ENCODE measurements around the gene GJD2. TPM values are rescaled to one million over a fixed set of nuclear protein-coding genes. Genes with fewer than 3 reads are reported as not detected.

The GJD2 gene
- total RNA-seq, 1 donor from 2014 or later: not detected

- H3K36me3 Mint-ChIP-seq: no peaks in the 10 kb centered on the region
- Histone ChIP-seq H2AFZ (replicated peaks) (peak overlapping the region; percentile 71), H3K79me2 (ENCODE audit: low read depth) (no peaks in the 10 kb centered on the region), H3K36me3 (no peaks in the 10 kb centered on the region), H3K9me3 (ENCODE audit: low read depth) (no peaks in the 10 kb centered on the region), H4K20me1 (ENCODE audit: low read depth) (no peaks in the 10 kb centered on the region), H3K4me2 (peak overlapping the region; percentile 78), H3K27ac (peak overlapping the region; percentile 68), H3F3A (ENCODE audit: low read depth) (peaks cover 25% of the 10 kb centered on the region), H3K4me3 (peak overlapping the region; percentile 39), H3K9ac (no peak overlapping the region), H3K4me1 (peaks cover 29% of the 10 kb centered on the region), H3K27me3 (no peaks in the 10 kb centered on the region)
- peak overlapping the region; percentile 84 for H3K27ac Mint-ChIP-seq
- H3K4me1 Mint-ChIP-seq: peaks cover 68% of the 10 kb centered on the region
- DNase-seq (ENCODE audit: low spot score): peak; percentile 91
- H3K9me3 Mint-ChIP-seq: no peaks in the 10 kb centered on the region
- peak overlapping the region; percentile 78 for H3K4me3 Mint-ChIP-seq
- TF ChIP-seq, protein P1, sequence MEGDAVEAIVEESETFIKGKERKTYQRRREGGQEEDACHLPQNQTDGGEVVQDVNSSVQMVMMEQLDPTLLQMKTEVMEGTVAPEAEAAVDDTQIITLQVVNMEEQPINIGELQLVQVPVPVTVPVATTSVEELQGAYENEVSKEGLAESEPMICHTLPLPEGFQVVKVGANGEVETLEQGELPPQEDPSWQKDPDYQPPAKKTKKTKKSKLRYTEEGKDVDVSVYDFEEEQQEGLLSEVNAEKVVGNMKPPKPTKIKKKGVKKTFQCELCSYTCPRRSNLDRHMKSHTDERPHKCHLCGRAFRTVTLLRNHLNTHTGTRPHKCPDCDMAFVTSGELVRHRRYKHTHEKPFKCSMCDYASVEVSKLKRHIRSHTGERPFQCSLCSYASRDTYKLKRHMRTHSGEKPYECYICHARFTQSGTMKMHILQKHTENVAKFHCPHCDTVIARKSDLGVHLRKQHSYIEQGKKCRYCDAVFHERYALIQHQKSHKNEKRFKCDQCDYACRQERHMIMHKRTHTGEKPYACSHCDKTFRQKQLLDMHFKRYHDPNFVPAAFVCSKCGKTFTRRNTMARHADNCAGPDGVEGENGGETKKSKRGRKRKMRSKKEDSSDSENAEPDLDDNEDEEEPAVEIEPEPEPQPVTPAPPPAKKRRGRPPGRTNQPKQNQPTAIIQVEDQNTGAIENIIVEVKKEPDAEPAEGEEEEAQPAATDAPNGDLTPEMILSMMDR (IDR thresholded peaks at IDR 0.05): no peak
- TF ChIP-seq EZH2phosphoT487 (IDR thresholded peaks at IDR 0.05) (no peak), EZH2 (IDR thresholded peaks at IDR 0.05) (no peak)
- no peaks in the 10 kb centered on the region for H3K27me3 Mint-ChIP-seq (ENCODE audit: insufficient read depth, low read depth)
Observed at GRCh38 chr15:34721802-34722438, 32.9 kb downstream of the GJD2 start.

- no peaks in the 10 kb centered on the region for H3K9me3 Mint-ChIP-seq
- no peaks in the 10 kb centered on the region for H3K9me3 ChIP-seq (ENCODE audit: low read depth)
- peaks cover 29% of the 10 kb centered on the region for H3K4me1 ChIP-seq
- DNase-seq (ENCODE audit: low spot score): no peak
- H4K20me1 ChIP-seq (ENCODE audit: low read depth): no peaks in the 10 kb centered on the region
- peaks cover 64% of the 10 kb centered on the region for H3K4me1 Mint-ChIP-seq
- no peak overlapping the region for H3K27ac Mint-ChIP-seq
- peak overlapping the region; percentile 78 for H3K4me2 ChIP-seq
- no peak overlapping the region for H2AFZ ChIP-seq (replicated peaks)
- no peaks in the 10 kb centered on the region for H3K27me3 Mint-ChIP-seq (ENCODE audit: insufficient read depth, low read depth)
- H3K4me3 ChIP-seq: peak overlapping the region; percentile 39
- TF ChIP-seq EZH2 (IDR thresholded peaks at IDR 0.05) (no peak), EZH2phosphoT487 (IDR thresholded peaks at IDR 0.05) (no peak)
- TF ChIP-seq, protein P1 (IDR thresholded peaks at IDR 0.05): no peak
- no peaks in the 10 kb centered on the region for H3K36me3 Mint-ChIP-seq
- H3F3A ChIP-seq (ENCODE audit: low read depth): peaks cover 25% of the 10 kb centered on the region
- no peak overlapping the region for H3K27ac ChIP-seq
- no peaks in the 10 kb centered on the region for H3K27me3 ChIP-seq
- no peak overlapping the region for H3K9ac ChIP-seq
- H3K4me3 Mint-ChIP-seq: peak overlapping the region; percentile 78
- no peaks in the 10 kb centered on the region for H3K36me3 ChIP-seq
- H3K79me2 ChIP-seq (ENCODE audit: low read depth): no peaks in the 10 kb centered on the region
Observed at GRCh38 chr15:34721157-34721801, 33.5 kb downstream of the GJD2 start.

GRCh38 chr15:34719695-34720094 lies 35.1 kb downstream of the GJD2 start:
- H3K36me3 Mint-ChIP-seq: no peaks in the 10 kb centered on the region
- H3K27ac Mint-ChIP-seq: peak overlapping the region; percentile 38
- H3K4me3 Mint-ChIP-seq: no peak overlapping the region
- Histone ChIP-seq H3K4me3 (no peak overlapping the region), H3K4me1 (peaks cover 29% of the 10 kb centered on the region), H4K20me1 (ENCODE audit: low read depth) (no peaks in the 10 kb centered on the region), H3K4me2 (peak overlapping the region; percentile 19), H3K27ac (no peak overlapping the region), H3F3A (ENCODE audit: low read depth) (peaks cover 25% of the 10 kb centered on the region), H3K27me3 (no peaks in the 10 kb centered on the region), H2AFZ (replicated peaks) (no peak overlapping the region), H3K79me2 (ENCODE audit: low read depth) (no peaks in the 10 kb centered on the region), H3K9ac (no peak overlapping the region), H3K9me3 (ENCODE audit: low read depth) (no peaks in the 10 kb centered on the region), H3K36me3 (no peaks in the 10 kb centered on the region)
- DNase-seq (ENCODE audit: low spot score): no peak
- H3K9me3 Mint-ChIP-seq: no peaks in the 10 kb centered on the region
- H3K4me1 Mint-ChIP-seq: peaks cover 56% of the 10 kb centered on the region
- no peaks in the 10 kb centered on the region for H3K27me3 Mint-ChIP-seq (ENCODE audit: insufficient read depth, low read depth)
- TF ChIP-seq EZH2 (IDR thresholded peaks at IDR 0.05): no peak

Data from neural progenitor cell (in vitro differentiated cells).